HG03159 (cell line): ENCODE measurements around the gene CHST8.
"Not testable (repeated sequence)": the region's sequence is repeated elsewhere in the genome, so short reads cannot be mapped to it uniquely, and the experiment has no call there.

Experiments
- ATAC-seq: cut with Tn5 transposase; IDR thresholded peaks from one replicate; pipeline ENCODE4 v1.9.1; 2021; ENCODE audit warnings: mild to moderate bottlenecking, moderate library complexity; ENCODE audit not compliant: unreplicated experiment

Gene CHST8

DNA sequence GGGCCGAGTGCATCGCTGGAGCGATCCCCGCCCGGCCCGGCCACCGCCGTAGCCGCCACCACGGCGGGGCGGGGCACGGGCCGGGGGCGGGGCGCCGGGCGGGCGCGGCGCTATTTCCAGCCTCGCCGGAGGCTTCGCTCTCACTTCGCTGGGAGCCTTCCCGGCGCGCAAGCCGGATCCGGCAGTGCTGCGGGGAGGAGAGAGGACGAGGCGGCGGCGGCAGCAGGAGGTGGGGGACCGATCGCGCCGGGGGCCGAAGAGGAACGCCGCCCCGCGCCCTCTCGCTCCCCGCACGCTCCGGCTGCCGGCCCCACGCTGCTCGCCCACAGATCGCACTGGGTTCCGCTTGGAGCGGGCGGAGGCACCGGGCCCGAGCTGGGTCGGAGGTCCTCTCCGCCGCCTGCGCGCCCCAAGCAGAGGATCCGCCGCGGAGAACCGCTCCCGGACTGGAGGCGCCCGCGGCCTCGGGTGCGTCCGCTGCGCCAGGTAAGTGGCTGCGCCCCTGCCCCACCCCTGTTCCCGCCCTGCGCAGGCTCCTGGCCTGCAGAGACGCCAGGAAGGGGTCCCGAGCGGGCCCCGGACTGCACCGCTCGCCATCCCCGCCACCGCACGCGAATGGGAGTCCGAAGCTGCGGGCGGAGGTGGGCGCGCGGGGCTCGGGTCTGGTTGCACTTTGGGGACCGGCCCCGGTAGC, at the start of gene CHST8:
Gene CHST8, plus strand, starts transcription at position 143 of the 694 bp plus-strand sequence. CDS start 67,309 bp downstream, outside the sequence.
- no peak for ATAC-seq

- ATAC-seq: no peak
Observed at GRCh38 chr19:33572929-33573328, 48.8 kb upstream of the CHST8 start.

- no peak for ATAC-seq
Observed at GRCh38 chr19:33574824-33575223, 46.9 kb upstream of the CHST8 start.

- no peak for ATAC-seq
Observed at GRCh38 chr19:33578697-33579096, 43.1 kb upstream of the CHST8 start.

DNA sequence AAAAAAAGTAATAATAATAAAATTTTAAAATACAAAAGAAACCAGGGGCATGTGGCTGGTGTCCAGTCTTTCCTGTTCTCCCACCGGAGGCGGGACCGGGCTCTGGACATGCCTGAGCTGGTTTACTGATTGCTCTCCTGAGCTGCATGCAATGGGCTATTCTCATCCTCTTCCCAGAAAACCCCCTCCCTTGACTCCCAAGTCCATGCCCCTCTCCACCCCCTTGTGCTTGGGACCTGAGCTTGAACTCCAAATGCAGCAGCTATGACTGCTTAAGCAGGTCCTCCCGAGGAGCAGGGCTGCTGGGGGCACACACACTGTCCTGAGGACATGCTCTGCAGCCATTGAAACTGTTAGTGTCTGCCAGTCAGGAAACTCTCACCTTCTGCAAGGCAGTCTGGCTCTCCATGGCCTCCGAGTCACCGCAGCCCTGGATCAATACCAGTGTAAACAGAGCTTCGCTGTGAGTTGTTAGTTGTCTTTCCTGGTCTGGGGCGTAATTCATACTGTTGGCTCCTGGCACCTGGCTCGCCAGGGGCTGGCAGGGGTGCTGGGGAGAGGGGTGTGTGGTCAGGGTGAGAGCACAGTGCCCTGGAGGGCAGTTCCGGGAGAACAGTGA, 41.6 kb upstream of the CHST8 start:
- no peak for ATAC-seq

DNA sequence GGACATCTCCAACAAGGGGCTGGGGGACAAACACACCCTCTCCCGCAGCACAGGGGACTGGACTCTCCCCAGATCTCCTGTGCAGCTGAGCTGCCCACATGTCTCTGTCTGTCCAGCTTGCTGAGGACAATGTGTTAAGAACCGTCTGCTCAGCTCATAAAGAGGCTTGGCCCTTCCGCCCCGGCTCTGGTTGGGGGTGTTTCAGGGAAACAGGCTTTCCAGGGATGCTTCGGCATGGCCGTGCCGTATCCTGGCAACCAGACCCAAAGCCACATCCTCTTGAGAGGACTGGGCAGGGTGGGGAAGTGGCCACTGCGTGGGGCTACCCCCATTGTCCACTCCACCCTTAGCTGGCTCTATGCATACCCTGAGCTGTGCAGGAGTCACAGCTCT, 41.1 kb upstream of the CHST8 start:
- no peak for ATAC-seq

- no peak for ATAC-seq
Observed at GRCh38 chr19:33582914-33583313, 38.8 kb upstream of the CHST8 start.

DNA sequence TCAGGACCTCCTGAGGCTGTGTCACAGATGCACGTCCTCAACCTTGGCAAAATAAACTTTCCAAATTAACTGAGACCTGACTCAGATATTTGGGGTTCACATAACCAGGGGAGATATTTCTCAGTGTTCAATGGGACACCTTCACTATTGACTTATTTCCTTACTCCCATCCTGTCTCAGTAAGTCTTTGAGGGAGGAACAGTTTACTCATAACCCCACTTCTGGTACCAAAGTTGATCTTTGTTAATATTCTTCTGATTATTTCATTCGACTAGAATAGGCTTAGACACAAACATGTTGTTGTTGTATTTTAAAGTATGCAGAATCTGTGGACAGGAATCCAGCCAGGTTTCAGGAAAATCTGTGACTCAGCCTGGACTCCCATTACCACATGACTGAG, 34.6 kb upstream of the CHST8 start:
- no peak for ATAC-seq

DNA sequence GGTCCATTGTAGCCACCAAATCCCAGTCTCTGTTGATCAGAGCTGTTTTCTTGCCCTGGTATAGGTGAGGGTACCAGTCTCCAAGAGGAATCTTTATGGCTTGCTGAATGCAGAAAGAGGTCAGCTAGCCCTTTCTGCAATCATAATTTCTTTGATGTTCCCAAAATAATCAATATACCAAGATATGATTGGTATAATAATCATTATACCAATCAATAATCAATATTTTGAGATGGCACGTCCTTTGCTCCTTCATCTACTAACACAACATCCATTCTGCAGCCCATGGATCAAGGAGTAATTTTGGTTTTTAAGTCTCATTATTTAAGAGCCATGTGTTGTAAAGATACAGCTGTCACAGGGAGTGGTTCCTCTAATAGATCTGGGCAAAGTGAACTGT, 31.5 kb upstream of the CHST8 start:
- no peak for ATAC-seq

- no peak for ATAC-seq
Observed at GRCh38 chr19:33595783-33596182, 26.0 kb upstream of the CHST8 start.

DNA sequence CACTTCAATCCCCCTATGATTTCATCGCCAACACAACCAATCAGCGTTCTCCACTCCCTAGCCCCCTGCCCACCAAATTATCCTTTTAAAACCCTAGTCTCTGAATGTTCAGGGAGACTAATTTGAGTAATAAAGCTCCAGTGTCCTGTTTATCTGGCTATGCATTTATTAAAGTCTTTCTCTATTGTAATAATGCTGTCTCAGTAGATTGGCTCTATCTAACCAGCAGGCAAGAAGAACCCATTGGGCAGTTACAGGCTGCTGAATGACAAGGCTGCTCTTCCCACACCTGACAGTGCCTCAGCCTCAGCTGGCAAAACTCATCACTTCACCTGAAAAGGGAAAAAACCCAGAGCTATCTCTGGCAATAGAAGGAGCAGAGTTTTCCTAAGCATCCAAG, 20.2 kb upstream of the CHST8 start:
- ATAC-seq: no peak

GRCh38 chr19:33602576-33603204, 19.1 kb upstream of the CHST8 start:
- no peak for ATAC-seq

- ATAC-seq: no peak
Observed at GRCh38 chr19:33603377-33603776, 18.4 kb upstream of the CHST8 start.

GRCh38 chr19:33604651-33605050, 17.1 kb upstream of the CHST8 start:
- ATAC-seq: no peak

DNA sequence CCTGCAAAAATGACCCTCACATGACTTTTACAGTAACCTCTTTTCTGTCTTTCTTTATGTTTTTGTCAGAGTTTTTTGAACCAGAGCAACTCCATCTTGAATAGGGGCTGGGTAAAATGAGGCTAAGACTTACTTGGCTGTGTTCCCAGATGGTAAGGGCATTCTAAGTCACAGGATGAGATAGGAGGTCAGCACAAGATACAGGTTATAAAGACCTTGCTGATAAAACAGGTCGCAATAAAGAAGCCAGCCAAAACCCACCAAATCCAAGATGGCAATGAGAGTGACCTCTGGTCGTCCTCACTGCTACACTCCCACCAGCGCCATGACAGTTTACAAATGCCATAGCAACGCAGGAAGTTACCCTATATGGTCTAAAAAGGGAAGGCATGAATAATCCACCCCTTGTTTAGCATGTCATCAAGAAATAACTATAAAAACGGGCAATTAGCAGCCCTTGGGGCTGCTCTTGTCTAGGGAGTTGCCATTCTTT, 15.9 kb upstream of the CHST8 start:
- not testable (repeated sequence) for ATAC-seq

GRCh38 chr19:33606556-33606955, 15.2 kb upstream of the CHST8 start:
- no peak for ATAC-seq

DNA sequence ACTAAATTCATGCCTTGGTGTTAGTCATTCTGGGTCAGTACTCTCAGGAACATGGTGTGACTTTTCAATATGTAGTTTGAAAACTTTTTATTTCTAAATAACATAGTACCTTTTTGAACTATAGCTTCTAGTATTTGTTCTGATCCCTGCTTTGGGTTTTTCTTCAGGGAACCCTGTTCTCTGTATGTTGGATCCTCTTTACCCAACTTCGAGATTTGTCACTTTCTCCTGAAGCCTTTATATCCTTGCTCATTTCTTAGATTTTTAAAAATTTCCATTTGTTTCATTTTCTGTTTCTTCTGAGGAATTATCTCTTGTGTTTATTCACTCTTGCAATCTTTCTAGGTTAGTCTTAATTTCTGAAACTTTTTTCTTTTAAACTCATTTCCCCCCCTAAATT, 12.4 kb upstream of the CHST8 start:
- no peak for ATAC-seq

GRCh38 chr19:33610588-33610987, 11.2 kb upstream of the CHST8 start:
- ATAC-seq: no peak

DNA sequence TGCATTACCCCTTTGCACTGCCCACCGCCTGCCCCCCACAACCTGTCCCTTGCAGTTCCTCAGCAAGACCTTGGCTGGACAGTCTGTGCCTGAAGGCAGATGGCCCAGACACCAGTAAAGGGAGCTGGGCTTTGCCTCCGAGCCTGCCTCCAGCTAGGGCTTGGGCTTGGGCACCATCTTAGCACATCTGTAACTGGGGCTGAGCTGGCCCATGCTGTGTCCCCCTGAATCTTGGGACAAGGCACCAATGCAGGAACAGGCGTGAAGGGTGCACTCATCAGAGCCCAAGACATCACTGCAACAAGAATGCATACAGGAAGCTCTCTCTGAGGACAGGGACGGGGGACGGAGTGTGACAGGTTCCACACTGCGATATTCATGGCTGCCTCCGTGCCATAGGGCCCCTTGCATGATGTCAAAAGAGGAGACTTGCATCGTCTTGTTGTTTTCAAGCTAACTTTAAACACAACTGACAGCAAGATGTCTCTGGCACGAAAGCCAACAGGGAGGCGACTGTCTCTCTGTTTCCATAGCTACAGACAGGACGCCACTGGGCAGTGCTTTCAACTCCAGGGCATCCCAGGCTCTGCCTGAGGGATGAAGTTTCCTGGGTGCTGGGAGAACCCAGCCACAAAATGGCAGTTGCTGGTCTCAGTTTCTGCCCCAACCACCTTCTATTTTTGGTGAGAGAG, 8.7 kb upstream of the CHST8 start:
- ATAC-seq: no peak

DNA sequence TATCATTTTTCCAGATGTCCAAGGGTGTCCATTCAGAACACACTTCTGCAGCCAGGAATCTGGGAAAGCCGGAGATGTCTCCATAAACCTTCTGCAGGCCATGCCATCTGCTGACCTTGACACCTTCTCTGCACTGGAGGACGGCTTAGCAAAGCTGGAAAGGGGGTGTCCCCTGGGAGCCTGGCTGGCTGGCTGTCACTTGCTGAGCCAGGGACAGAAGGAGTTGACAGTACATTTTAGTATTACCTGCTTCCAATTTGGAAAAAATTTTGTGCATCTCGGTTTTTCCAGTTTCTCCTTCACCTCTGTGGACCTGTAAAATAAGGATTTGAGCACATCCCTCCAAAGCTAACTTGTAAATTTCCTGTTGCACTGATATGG, 8.1 kb upstream of the CHST8 start:
- ATAC-seq: no peak

DNA sequence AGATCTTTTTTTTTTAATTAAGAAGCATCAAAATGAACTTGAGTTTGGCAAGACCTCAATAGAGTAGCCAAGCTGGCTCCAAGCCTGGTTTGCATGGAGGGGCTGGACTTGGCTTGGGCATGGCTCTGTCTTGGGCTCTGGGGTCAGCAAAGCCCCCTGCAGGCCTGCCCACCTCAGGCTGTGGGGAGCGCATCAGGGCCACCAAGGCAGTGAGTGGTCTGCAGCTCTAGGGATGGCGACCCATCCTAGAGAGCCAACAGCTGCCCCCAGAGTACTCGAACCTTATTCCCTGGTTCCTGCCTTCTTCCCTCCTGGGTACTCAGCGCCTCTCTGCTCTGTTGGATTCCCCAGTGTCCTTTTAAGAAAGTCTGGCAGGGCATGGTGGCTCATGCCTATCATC, 5.4 kb upstream of the CHST8 start:
- ATAC-seq: no peak

DNA sequence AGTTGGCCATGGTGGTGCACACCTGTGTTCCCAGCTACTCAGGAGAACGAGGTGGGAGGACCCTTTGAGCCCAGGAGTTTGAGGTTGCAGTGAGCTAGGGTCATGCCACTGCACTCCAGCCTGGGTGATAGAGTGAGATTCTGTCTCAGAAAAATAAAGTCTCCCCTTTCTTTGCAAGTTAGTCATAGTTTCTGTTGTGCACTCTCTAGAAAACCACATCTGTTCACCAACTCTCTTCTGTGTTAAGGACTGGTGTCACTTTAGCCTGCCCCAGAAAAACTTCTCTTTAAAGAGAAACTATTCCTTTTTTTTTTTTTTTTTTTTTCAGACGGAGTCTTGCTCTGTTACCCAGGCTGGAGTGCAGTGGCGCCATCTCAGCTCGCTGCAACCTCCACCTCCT, 4.9 kb upstream of the CHST8 start:
- ATAC-seq: no peak
